Psoas muscle (tissue), 8 donors: ENCODE measurements around the gene PGP. TPM values are rescaled to one million over a fixed set of nuclear protein-coding genes. Genes with fewer than 3 reads are reported as not detected.

Experiments
- ATAC-seq, 4 donors: fragments of 200-7000 bp; cut with Tn5 transposase; one replicate each; pipeline ENCODE4 v1.9.1; 2020; ENCODE audit warnings: moderate library complexity in 3 of 4, mild to moderate bottlenecking in 2 of 4
- DNase-seq, 2 donors: peaks; one replicate each; pipeline ENCODE4 v3.0.0-alpha.2; 2020
- H3K27ac ChIP-seq: fragments of 200-600 bp; one replicate; pipeline ENCODE4 v1.8.0; 2022
- H3K27me3 ChIP-seq, 3 donors: fragments of 200-600 bp in 1 of 3; one replicate each; pipeline versions ENCODE4 v1.6.1 to v1.8.0; 2013 to 2022; ENCODE audit warnings: low read length in 2 of 3, mild to moderate bottlenecking in 2 of 3, moderate library complexity in 1 of 3; ENCODE audit not compliant: insufficient read depth in 3 of 3
- H3K36me3 ChIP-seq, 2 donors: fragments of 200-600 bp in 1 of 2; one replicate each; pipeline versions ENCODE4 v1.6.1 to v1.8.0; 2013 to 2022; ENCODE audit warnings: low read depth in 1 of 2, mild to moderate bottlenecking in 1 of 2, moderate library complexity in 1 of 2; ENCODE audit not compliant: insufficient read depth in 1 of 2
- H3K4me1 ChIP-seq: fragments of 200-600 bp; one replicate; pipeline ENCODE4 v1.8.0; 2022
- H3K4me3 ChIP-seq: fragments of 200-600 bp; one replicate; pipeline ENCODE4 v1.8.0; 2022; ENCODE audit warnings: mild to moderate bottlenecking
- H3K9me3 ChIP-seq: fragments of 200-600 bp; one replicate; pipeline ENCODE4 v1.8.0; 2022
- CTCF ChIP-seq: fragments of 200-600 bp; IDR thresholded peaks from one replicate; pipeline ENCODE4 v1.8.0; 2022; ENCODE audit warnings: antibody characterized with exemption
- WGBS, 3 donors: extraction: QIAGEN DNeasy Blood & Tissue Kit; methylation state at CpG; one replicate each; pipeline versions ENCODE4 v1.1.6 to v1.1.7; 2013; 5-methylcytosine and 5-hydroxymethylcytosine counted together
- intact Hi-C, 2 donors: fragments of 100-400 bp; cut with DNase I; formaldehyde crosslinking; loops; one replicate each; pipeline versions ENCODE4 v1.11.0 to v1.14.2; 2022
- polyA plus RNA-seq, 3 donors: library from polyadenylated mRNA; stranded (reverse); fragments of 200-250 nt; gene quantifications; one replicate each; pipeline ENCODE4 v1.2.3, GENCODE V29; 2013
- total RNA-seq, 4 donors: library from RNA; stranded (reverse); fragmentation: NEBNext Ultra II Directional in 2 of 4; extraction: Animal tissue kit (Norgen Biotek cat#: 25700) in 2 of 4; gene quantifications; one replicate each; pipeline versions ENCODE4 v1.2.1 to v1.2.4, GENCODE V29; 2021 to 2023
- donor health status: healthy with polysubstance abuse.
- donor health status: DM: no; HTN: no; CAD: no; lungs with moderate emphysema.
- donor health status: Bipolar disorder and iron deficiency.
- donor health status: healthy.
- donor health status: DM: yes; HTN: yes; CAD: no.
- donor health status: DM: no; HTN: no; CAD: no.
- donor health status: DM: no; HTN: no; CAD: no.
- donor health status: DM: yes; HTN: yes; CAD: no.

PGP gene
- total and polyA plus RNA-seq, 7 donors, result 20.9 to 35.9 (median 27.4) TPM

DNA sequence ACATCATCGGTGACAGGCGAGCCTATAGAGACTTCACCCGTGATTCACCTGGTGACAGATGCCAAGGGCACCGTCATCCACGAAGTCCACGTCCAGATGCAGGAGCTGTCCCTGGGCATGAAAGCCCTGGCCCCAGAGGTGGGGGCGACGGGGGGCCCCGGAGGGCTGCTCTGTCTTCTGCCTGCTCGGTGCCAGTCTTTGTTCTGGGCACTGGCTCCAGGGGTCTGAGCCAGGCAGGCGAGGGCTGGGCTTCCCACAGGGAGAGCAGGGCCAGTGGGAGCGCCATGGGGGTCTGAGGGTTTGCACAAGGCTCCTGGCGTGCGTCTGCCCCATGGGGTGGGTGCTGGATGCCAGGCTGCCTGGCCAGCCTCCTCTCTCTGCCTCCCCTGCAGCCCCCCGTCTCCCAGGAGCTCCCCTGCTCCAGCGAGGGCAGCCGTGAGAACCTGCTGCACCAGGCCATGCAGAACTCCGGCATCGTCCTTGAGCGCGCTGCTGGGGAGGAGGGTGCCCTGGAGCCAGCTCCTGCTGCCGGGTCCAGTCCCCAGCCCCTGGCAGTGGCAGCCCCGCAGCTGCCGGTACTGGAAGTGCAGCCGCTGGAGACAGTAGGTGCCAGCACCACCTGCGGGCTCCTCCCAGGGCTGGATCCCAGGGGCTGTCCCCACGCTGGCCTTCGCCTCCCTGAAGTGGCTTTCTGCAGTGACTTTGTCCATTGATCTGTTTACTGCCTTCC, 18.6 kb upstream of the PGP start:
- no peak overlapping the region for H3K27ac ChIP-seq
- no peak overlapping the region for H3K4me3 ChIP-seq
- H3K9me3 ChIP-seq, result no peaks in the 10 kb centered on the region
- intact Hi-C loops, result no loop called here
- ATAC-seq, result no peak
- 85 to 91% (median 88%) methylated on average over 26 to 28 of the region's 28 CpGs for WGBS, 3 donors
- peaks cover 0 to 13% (median 4%) of the 10 kb centered on the region in 3 donors for H3K27me3 ChIP-seq
- peaks cover 3 to 76% of the 10 kb centered on the region in 2 donors for H3K36me3 ChIP-seq
- DNase-seq, result no peak
- H3K4me1 ChIP-seq, result peaks cover 9% of the 10 kb centered on the region
- no peak for TF ChIP-seq CTCF

DNA sequence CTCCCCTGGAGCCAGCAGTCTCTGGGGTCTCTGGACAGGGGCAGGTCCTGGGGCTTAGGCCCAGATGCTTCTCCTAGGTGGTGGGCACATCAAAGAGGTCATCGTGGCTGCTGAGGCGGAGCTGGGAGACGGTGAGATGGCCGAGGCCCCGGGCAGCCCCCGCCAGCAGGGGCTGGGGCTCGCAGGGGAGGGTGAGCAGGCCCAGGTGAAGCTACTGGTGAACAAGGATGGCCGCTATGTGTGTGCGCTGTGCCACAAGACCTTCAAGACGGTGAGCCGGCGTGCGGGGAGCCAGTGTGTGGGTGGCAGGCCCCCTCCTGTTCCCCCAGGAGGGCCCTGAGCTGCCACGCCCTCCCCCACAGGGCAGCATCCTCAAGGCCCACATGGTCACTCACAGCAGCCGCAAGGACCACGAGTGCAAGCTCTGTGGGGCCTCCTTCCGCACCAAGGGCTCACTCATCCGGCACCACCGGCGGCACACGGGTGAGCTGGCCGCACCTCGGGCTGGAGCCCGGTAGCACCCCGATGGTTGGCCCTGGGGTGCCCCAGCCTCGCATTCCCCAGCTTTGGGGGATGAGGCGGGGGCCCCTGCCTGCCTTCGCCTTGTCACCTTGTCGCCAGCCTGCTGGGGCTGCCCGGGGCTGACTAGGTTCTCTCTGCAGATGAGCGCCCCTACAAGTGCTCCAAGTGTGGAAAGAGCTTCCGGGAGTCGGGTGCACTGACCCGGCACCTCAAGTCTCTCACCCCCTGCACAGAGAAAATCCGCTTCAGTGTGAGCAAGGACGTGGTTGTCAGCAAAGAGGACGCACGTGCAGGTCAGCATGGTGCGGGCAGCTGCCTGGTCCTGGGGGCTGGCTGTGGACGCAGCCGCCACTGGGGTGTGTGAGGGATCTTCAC, 17.7 kb upstream of the PGP start:
- Histone ChIP-seq H3K27ac (no peak overlapping the region), H3K36me3 (peaks cover 3 to 80% of the 10 kb centered on the region in 2 donors), H3K4me3 (no peak overlapping the region), H3K27me3 (peaks cover 0 to 13% (median 4%) of the 10 kb centered on the region in 3 donors), H3K9me3 (no peaks in the 10 kb centered on the region), H3K4me1 (peaks cover 9% of the 10 kb centered on the region)
- ATAC-seq (no peak), DNase-seq (no peak)
- WGBS, 3 donors, result 89% methylated on average over 40 to 41 of the region's 41 CpGs
- no peak for TF ChIP-seq CTCF
- intact Hi-C loops, result no loop called here

- Histone ChIP-seq H3K36me3 (peaks cover 3 to 85% of the 10 kb centered on the region in 2 donors), H3K4me1 (peaks cover 10% of the 10 kb centered on the region), H3K27me3 (peaks cover 0 to 8% (median 1%) of the 10 kb centered on the region in 3 donors), H3K4me3 (no peak overlapping the region), H3K27ac (no peak overlapping the region), H3K9me3 (no peaks in the 10 kb centered on the region)
- DNase-seq, result no peak
- ATAC-seq, result no peak
- WGBS, 3 donors, result 80 to 89% (median 82%) methylated on average over 29 of the region's 29 CpGs
- intact Hi-C loops, result no loop called here
- no peak for TF ChIP-seq CTCF
These were observed 16.6 kb upstream of the PGP start for GRCh38 chr16:2231016-2231931.

- intact Hi-C loops, result no loop called here
- H3K27ac ChIP-seq, result no peak overlapping the region
- ATAC-seq (no peak), DNase-seq (no peak)
- peaks cover 10% of the 10 kb centered on the region for H3K4me1 ChIP-seq
- H3K27me3 ChIP-seq, result peaks cover 0 to 3% (median 0%) of the 10 kb centered on the region in 3 donors
- H3K4me3 ChIP-seq, result no peak overlapping the region
- 81 to 85% (median 84%) methylated on average over 12 to 13 of the region's 13 CpGs for WGBS, 3 donors
- no peak for TF ChIP-seq CTCF
- peaks cover 3 to 79% of the 10 kb centered on the region in 2 donors for H3K36me3 ChIP-seq
- H3K9me3 ChIP-seq, result no peaks in the 10 kb centered on the region
These were observed 15.7 kb upstream of the PGP start for GRCh38 chr16:2230376-2230775.
